Natural killer cell (primary cell): ENCODE data around the gene KRT72. TPM values are rescaled to one million over a fixed set of nuclear protein-coding genes. Genes with fewer than 3 reads are reported as not detected.
A peak's percentile ranks its signal among the peaks of the same experiment; 100 is the strongest.

Experiments used
- ATAC-seq, 3 donors: fragments of 150-1000 bp in 2 of 3; fragments of 200-7000 bp in 1 of 3; cut with Tn5 transposase; 1 replicate in 1 of 3; 2 replicates in 2 of 3; pipeline ENCODE4 v1.10.0; 2021; ENCODE audit warnings: mild to moderate bottlenecking in 2 of 3, moderate library complexity in 2 of 3
- DNase-seq, 2 donors: peaks; one replicate each; pipeline versions ENCODE4 v3.0.0 to v3.0.0-alpha.2; 2013 to 2021; ENCODE audit warnings: mixed read lengths in 1 of 2
- H3K27ac ChIP-seq: one replicate; pipeline ENCODE4 v1.5.1; 2013; ENCODE audit warnings: mild to moderate bottlenecking, low read length
- H3K27me3 ChIP-seq: one replicate; pipeline ENCODE4 v1.6.1; 2013; ENCODE audit warnings: low read length; ENCODE audit not compliant: control insufficient read depth, insufficient read depth
- H3K36me3 ChIP-seq: one replicate; pipeline ENCODE4 v1.6.1; 2013; ENCODE audit warnings: low read length; ENCODE audit not compliant: control insufficient read depth, insufficient read depth
- H3K4me1 ChIP-seq: one replicate; pipeline ENCODE4 v1.6.1; 2013; ENCODE audit warnings: low read length; ENCODE audit not compliant: control insufficient read depth, insufficient read depth
- H3K4me3 ChIP-seq: one replicate; pipeline ENCODE4 v1.5.1; 2013; ENCODE audit warnings: low read length
- H3K9me3 ChIP-seq: one replicate; pipeline ENCODE4 v1.6.1; 2013; ENCODE audit warnings: low read length; ENCODE audit not compliant: control insufficient read depth, insufficient read depth
- H3K27ac Mint-ChIP-seq, 2 donors: one replicate each; pipeline ENCODE4 v1.8.0; 2022; ENCODE audit warnings: mild to moderate bottlenecking in 2 of 2, mixed read lengths in 2 of 2, moderate library complexity in 1 of 2
- H3K27me3 Mint-ChIP-seq, 2 donors: one replicate each; pipeline ENCODE4 v1.8.0; 2022; ENCODE audit warnings: low read depth in 2 of 2, mixed read lengths in 2 of 2
- H3K36me3 Mint-ChIP-seq: one replicate; pipeline ENCODE4 v1.8.0; 2022; ENCODE audit warnings: mixed read lengths
- H3K4me1 Mint-ChIP-seq, 2 donors: one replicate each; pipeline ENCODE4 v1.8.0; 2022; ENCODE audit warnings: mixed read lengths in 2 of 2
- H3K4me3 Mint-ChIP-seq: one replicate; pipeline ENCODE4 v1.8.0; 2022; ENCODE audit warnings: mild to moderate bottlenecking, moderate library complexity, mixed read lengths
- H3K9me3 Mint-ChIP-seq, 2 donors: one replicate each; pipeline ENCODE4 v1.8.0; 2022; ENCODE audit warnings: mixed read lengths in 2 of 2
- WGBS: methylation state at CpG from one replicate; pipeline ENCODE4 v1.1.7; 2013; ENCODE audit warnings: missing lambda C conversion rate; ENCODE audit not compliant: insufficient coverage; 5-methylcytosine and 5-hydroxymethylcytosine counted together
- intact Hi-C: fragments of 100-400 bp; cut with micrococcal nuclease; formaldehyde crosslinking; loops from one replicate; pipeline ENCODE4 v1.14.2; 2022
- total RNA-seq, 4 donors: library from RNA; stranded (reverse); fragments of 120-200 nt in 1 of 4; gene quantifications; one replicate each; pipeline versions ENCODE4 v1.2.3 to v1.2.4, GENCODE V29; 2013 to 2022
- TF ChIP-seq, protein P1 (sequence below): fragments of 200-600 bp; IDR thresholded peaks from one replicate; pipeline ENCODE4 v1.8.0; 2022; ENCODE audit warnings: antibody characterized with exemption

The KRT72 gene
- total RNA-seq, 3 donors from 2014 or later (not counting 1 experiment from before 2014, with no cell fraction given): 21.9 to 136 (median 38.0) TPM

DNA sequence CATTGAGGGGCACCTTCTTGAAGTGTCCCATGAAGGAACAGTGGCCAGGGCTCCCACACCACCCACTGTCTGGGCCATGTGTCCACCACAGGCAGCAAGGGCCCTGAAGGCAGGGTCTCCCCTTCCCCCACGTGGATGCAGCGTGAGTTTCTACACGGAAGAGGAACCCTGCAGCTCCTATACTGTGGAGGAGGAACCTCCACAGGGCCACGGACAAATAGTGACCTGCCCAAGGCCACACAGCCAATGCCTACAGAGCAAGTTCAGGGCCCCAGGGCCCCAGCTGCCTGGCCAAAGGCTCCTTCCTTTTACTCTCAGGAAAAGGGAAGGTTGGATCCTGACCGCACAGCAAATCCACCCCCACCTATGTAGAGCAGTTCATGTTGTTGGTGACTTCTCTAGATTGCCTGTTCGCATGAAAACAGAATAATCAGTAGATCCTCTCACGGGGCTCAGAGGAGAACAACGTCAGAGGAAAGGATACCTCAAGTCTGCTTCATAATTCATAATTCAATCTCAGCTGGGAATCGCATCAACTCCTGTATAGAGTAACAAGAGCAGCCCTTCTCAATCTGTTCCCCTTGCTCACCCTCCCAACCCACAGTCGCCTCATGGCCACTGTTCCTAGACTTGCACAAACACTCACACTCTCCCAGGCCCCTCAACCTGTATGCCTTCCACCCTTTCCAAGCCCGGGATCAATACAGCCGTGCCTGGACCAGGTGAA lies 28.2 kb upstream of the KRT72 start:
- Histone ChIP-seq H3K27me3 (no peaks in the 10 kb centered on the region), H3K27ac (no peak overlapping the region), H3K4me3 (peak overlapping the region; percentile 2), H3K36me3 (no peaks in the 10 kb centered on the region), H3K4me1 (peaks cover 29% of the 10 kb centered on the region), H3K9me3 (no peaks in the 10 kb centered on the region)
- peak in 1 of 3 donors; percentile 49 for ATAC-seq
- intact Hi-C loops: loop anchor here (5.0 kb wide), 1 partner anchor 42 kb away; no protein-coding TSS in a partner anchor
- Mint-ChIP-seq H3K27me3 (no peaks in the 10 kb centered on the region), H3K27ac (peak overlapping the region; percentile 84 to 85), H3K36me3 (no peaks in the 10 kb centered on the region), H3K4me1 (peaks cover 79 to 93% of the 10 kb centered on the region in 2 donors), H3K4me3 (peak overlapping the region; percentile 94), H3K9me3 (no peaks in the 10 kb centered on the region)
- DNase-seq: no peak
- TF ChIP-seq, protein P1, sequence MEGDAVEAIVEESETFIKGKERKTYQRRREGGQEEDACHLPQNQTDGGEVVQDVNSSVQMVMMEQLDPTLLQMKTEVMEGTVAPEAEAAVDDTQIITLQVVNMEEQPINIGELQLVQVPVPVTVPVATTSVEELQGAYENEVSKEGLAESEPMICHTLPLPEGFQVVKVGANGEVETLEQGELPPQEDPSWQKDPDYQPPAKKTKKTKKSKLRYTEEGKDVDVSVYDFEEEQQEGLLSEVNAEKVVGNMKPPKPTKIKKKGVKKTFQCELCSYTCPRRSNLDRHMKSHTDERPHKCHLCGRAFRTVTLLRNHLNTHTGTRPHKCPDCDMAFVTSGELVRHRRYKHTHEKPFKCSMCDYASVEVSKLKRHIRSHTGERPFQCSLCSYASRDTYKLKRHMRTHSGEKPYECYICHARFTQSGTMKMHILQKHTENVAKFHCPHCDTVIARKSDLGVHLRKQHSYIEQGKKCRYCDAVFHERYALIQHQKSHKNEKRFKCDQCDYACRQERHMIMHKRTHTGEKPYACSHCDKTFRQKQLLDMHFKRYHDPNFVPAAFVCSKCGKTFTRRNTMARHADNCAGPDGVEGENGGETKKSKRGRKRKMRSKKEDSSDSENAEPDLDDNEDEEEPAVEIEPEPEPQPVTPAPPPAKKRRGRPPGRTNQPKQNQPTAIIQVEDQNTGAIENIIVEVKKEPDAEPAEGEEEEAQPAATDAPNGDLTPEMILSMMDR: no peak
- WGBS: 78% methylated on average over 12 of the region's 12 CpGs

DNA sequence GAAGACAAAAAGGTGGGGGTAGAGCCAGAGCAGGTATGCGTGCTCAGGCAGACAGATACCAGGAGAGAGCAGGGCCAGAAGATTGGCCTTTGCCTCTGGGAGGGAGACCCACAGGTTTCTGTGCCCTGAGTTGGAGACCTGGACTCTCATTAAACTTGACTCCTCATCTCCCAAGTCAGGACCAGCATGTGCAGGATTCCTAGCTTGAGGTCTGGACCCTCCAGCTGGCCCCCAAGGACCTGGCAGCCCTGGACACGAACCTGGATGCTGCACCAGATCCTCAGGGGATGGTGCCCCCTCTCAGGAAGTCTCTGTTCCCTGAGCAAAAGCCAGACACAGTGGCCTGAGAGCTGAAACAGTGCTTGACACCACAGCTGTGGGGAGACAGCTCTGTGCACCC lies 27.6 kb upstream of the KRT72 start:
- H3K4me1 ChIP-seq: peaks cover 28% of the 10 kb centered on the region
- Mint-ChIP-seq H3K27ac (peak overlapping the region; percentile 84 to 85), H3K4me1 (peaks cover 73 to 93% of the 10 kb centered on the region in 2 donors), H3K36me3 (no peaks in the 10 kb centered on the region), H3K27me3 (no peaks in the 10 kb centered on the region), H3K9me3 (no peaks in the 10 kb centered on the region), H3K4me3 (peak overlapping the region; percentile 94)
- H3K27me3 ChIP-seq: no peaks in the 10 kb centered on the region
- no peaks in the 10 kb centered on the region for H3K36me3 ChIP-seq
- WGBS: 89% methylated on average over 2 of the region's 2 CpGs
- intact Hi-C loops: no loop called here
- H3K9me3 ChIP-seq: no peaks in the 10 kb centered on the region
- DNase-seq: no peak
- no peak overlapping the region for H3K4me3 ChIP-seq
- ATAC-seq: peak in 1 of 3 donors; percentile 9
- TF ChIP-seq, protein P1: no peak
- no peak overlapping the region for H3K27ac ChIP-seq

DNA sequence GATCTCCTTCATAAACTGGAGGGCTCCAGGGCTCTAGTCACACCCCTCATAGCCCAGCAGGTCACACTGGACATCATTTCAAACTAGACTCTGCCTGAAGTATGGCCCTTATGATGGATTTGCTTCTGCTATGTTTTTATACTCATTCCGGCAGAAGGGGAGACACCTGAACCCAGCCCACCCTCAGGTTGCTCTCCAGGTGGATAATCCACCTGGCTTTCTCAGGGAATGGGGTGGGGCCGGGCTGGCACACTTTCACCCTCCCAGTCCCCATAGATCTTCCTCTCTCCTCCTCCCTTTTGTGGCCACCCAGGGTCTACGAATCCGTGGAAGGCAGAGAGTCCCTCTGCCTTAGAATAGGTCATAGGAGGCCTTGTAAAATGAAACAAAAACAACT lies 26.8 kb upstream of the KRT72 start:
- no peak for ATAC-seq
- Histone ChIP-seq H3K27me3 (no peaks in the 10 kb centered on the region), H3K27ac (no peak overlapping the region), H3K9me3 (no peaks in the 10 kb centered on the region), H3K36me3 (no peaks in the 10 kb centered on the region), H3K4me1 (peaks cover 21% of the 10 kb centered on the region), H3K4me3 (no peak overlapping the region)
- Mint-ChIP-seq H3K9me3 (no peaks in the 10 kb centered on the region), H3K27me3 (no peaks in the 10 kb centered on the region), H3K27ac (peak overlapping the region; percentile 57 to 84), H3K4me3 (peak overlapping the region; percentile 94), H3K4me1 (peaks cover 67 to 90% of the 10 kb centered on the region in 2 donors), H3K36me3 (peaks cover 2% of the 10 kb centered on the region)
- intact Hi-C loops: no loop called here
- TF ChIP-seq, protein P1: no peak
- no peak for DNase-seq
- WGBS: 83% methylated on average over 4 of the region's 4 CpGs
